PC-3 (cell line): ENCODE measurements around the gene PCED1B.

Experiments
- CTCF ChIP-seq: fragments of 300-600 bp; sonication (generic); conservative IDR thresholded peaks from 2 replicates; pipeline ENCODE4 v1.5.1; 2017; ENCODE audit warnings: antibody characterized with exemption, low read depth, mild to moderate bottlenecking, low read length
- EZH2phosphoT487 ChIP-seq: fragments of 300-600 bp; sonication (generic); IDR thresholded peaks from 2 replicates; pipeline ENCODE4 v1.6.1; 2018; ENCODE audit warnings: mild to moderate bottlenecking, antibody characterized with exemption, low read length, borderline replicate concordance

- no peak for TF ChIP-seq CTCF
- no peak for TF ChIP-seq EZH2phosphoT487
These were observed 33.3 kb downstream of the PCED1B start for GRCh38 chr12:47112679-47113078.
